Mesothelial cell of epicardium (in vitro differentiated cells): ENCODE measurements around the gene REV3L. TPM values are rescaled to one million over a fixed set of nuclear protein-coding genes. Genes with fewer than 3 reads are reported as not detected.

Experiments used
- DNase-seq, 2 experiments: peaks; one replicate each; pipeline ENCODE4 v3.0.0; 2021; ENCODE audit warnings: low spot score in 2 of 2; ENCODE audit not compliant: unreplicated experiment in 2 of 2
- H3K27ac Mint-ChIP-seq: 2 replicates; pipeline ENCODE4 v1.8.0; 2021; ENCODE audit warnings: mixed read lengths
- H3K27me3 Mint-ChIP-seq: 2 replicates; pipeline ENCODE4 v1.8.0; 2021; ENCODE audit warnings: low read depth, mixed read lengths
- H3K36me3 Mint-ChIP-seq: 2 replicates; pipeline ENCODE4 v1.8.0; 2021; ENCODE audit warnings: mixed read lengths
- H3K4me1 Mint-ChIP-seq: 2 replicates; pipeline ENCODE4 v1.8.0; 2021; ENCODE audit warnings: mixed read lengths
- H3K4me3 Mint-ChIP-seq: 2 replicates; pipeline ENCODE4 v1.8.0; 2021; ENCODE audit warnings: mild to moderate bottlenecking, moderate library complexity, mixed read lengths
- H3K9me3 Mint-ChIP-seq: 2 replicates; pipeline ENCODE4 v1.8.0; 2021; ENCODE audit warnings: mixed read lengths
- CTCF ChIP-seq: fragments of 200-600 bp; sonication (generic); IDR thresholded peaks from one replicate; pipeline ENCODE4 v1.5.0; 2021; ENCODE audit warnings: antibody characterized with exemption; ENCODE audit not compliant: unreplicated experiment
- total RNA-seq: library from RNA; stranded (reverse); gene quantifications from 3 replicates; pipeline ENCODE4 v1.2.1, GENCODE V29; 2021

Gene REV3L
- total RNA-seq, 1 donor from 2014 or later: 41.7 TPM

GRCh38 chr6:111354758-111355555 is 128.1 kb downstream of the REV3L start:
- Mint-ChIP-seq H3K4me1 (peaks cover 9% of the 10 kb centered on the region), H3K4me3 (no peak overlapping the region), H3K36me3 (peaks cover 31% of the 10 kb centered on the region), H3K27me3 (no peaks in the 10 kb centered on the region), H3K27ac (no peak overlapping the region), H3K9me3 (no peaks in the 10 kb centered on the region)
- no peak for DNase-seq
- no peak for TF ChIP-seq CTCF

- Mint-ChIP-seq H3K4me3 (no peak overlapping the region), H3K4me1 (peaks cover 9% of the 10 kb centered on the region), H3K27ac (peak overlapping the region; percentile 24), H3K27me3 (no peaks in the 10 kb centered on the region), H3K36me3 (peaks cover 33% of the 10 kb centered on the region), H3K9me3 (no peaks in the 10 kb centered on the region)
- DNase-seq: no peak
- TF ChIP-seq CTCF: no peak
Measured at GRCh38 chr6:111353912-111354462, 129.0 kb downstream of the REV3L start.

GRCh38 chr6:111347589-111347988 is 135.4 kb downstream of the REV3L start:
- no peak for TF ChIP-seq CTCF
- H3K27me3 Mint-ChIP-seq: no peaks in the 10 kb centered on the region
- no peak overlapping the region for H3K27ac Mint-ChIP-seq
- no peaks in the 10 kb centered on the region for H3K9me3 Mint-ChIP-seq
- peaks cover 23% of the 10 kb centered on the region for H3K36me3 Mint-ChIP-seq
- no peaks in the 10 kb centered on the region for H3K4me1 Mint-ChIP-seq
- no peak for DNase-seq
- no peak overlapping the region for H3K4me3 Mint-ChIP-seq

GRCh38 chr6:111342913-111343312 is 140.1 kb downstream of the REV3L start:
- Mint-ChIP-seq H3K36me3 (peaks cover 28% of the 10 kb centered on the region), H3K27ac (no peak overlapping the region), H3K9me3 (no peaks in the 10 kb centered on the region), H3K27me3 (no peaks in the 10 kb centered on the region), H3K4me1 (no peaks in the 10 kb centered on the region), H3K4me3 (no peak overlapping the region)
- DNase-seq: no peak
- no peak for TF ChIP-seq CTCF

GRCh38 chr6:111339294-111339693 is 143.7 kb downstream of the REV3L start:
- DNase-seq: no peak
- H3K9me3 Mint-ChIP-seq: no peaks in the 10 kb centered on the region
- H3K4me1 Mint-ChIP-seq: no peaks in the 10 kb centered on the region
- H3K27ac Mint-ChIP-seq: no peak overlapping the region
- no peak for TF ChIP-seq CTCF
- H3K36me3 Mint-ChIP-seq: peaks cover 27% of the 10 kb centered on the region
- no peaks in the 10 kb centered on the region for H3K27me3 Mint-ChIP-seq
- H3K4me3 Mint-ChIP-seq: no peak overlapping the region
